ENCODE data around the gene OSBPL7. TPM values are rescaled to one million over a fixed set of nuclear protein-coding genes. Genes with fewer than 3 reads are reported as not detected.

Gene OSBPL7
- total and polyA plus RNA-seq, 8 donors, result 7.9 to 330 (median 43.9) TPM

DNA sequence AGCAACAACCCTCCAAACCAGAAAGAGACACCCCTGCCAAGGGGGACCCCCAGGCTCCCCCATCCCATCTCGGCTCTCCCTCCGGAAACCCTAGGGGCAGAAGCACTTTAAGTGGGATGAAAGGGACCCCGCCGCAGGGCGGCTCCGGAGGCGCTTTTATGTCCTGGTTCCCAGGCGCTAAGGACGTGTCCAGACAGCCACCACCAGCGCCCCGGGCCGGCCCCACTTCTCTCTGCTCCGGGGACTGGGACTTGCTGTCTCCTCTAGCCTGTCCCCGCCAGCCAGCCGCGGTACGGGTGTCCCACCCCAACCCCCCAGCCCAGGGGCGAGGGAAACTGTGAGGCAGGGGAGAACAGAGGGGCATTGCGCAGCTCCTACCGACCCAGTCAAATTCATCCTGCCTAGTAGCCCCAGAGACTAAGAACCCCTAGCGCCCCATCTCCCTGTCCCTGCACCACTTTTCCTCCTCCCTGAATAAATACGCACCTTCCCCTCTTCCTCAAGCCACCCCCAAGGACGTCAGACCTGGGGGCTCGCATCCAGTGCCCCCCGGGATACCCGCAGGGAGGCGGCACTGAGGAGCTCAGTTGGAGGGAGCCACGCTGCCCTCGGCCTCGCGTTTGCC, 25.2 kb upstream of the OSBPL7 start:
- Histone ChIP-seq H3K9me3 (no peaks in the 10 kb centered on the region), H3K4me3 (no peak overlapping the region), H3K27me3 (peaks cover 16 to 76% (median 69%) of the 10 kb centered on the region in 3 donors), H3K36me3 (no peaks in the 10 kb centered on the region), H3K4me1 (peaks cover 27 to 49% (median 43%) of the 10 kb centered on the region in 4 donors), H3K27ac (no peak overlapping the region)
- DNase-seq, result peak in 1 of 2 donors; percentile 23
- intact Hi-C loops (cut with DNase I; ENCODE audit: low total_unique reads), result loop anchor here (5.0 kb wide), 1 partner anchor 35 kb away; no protein-coding TSS in a partner anchor
- no peak for TF ChIP-seq POLR2AphosphoS5 (IDR thresholded peaks at IDR 0.05)
- no peak for TF ChIP-seq POLR2A (IDR thresholded peaks at IDR 0.05)
- no peak for TF ChIP-seq EP300 (IDR thresholded peaks at IDR 0.05)
- TF ChIP-seq, protein P1, sequence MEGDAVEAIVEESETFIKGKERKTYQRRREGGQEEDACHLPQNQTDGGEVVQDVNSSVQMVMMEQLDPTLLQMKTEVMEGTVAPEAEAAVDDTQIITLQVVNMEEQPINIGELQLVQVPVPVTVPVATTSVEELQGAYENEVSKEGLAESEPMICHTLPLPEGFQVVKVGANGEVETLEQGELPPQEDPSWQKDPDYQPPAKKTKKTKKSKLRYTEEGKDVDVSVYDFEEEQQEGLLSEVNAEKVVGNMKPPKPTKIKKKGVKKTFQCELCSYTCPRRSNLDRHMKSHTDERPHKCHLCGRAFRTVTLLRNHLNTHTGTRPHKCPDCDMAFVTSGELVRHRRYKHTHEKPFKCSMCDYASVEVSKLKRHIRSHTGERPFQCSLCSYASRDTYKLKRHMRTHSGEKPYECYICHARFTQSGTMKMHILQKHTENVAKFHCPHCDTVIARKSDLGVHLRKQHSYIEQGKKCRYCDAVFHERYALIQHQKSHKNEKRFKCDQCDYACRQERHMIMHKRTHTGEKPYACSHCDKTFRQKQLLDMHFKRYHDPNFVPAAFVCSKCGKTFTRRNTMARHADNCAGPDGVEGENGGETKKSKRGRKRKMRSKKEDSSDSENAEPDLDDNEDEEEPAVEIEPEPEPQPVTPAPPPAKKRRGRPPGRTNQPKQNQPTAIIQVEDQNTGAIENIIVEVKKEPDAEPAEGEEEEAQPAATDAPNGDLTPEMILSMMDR (IDR thresholded peaks at IDR 0.05), result no peak
- 12 to 24% (median 23%) methylated on average over 28 to 31 of the region's 31 CpGs for WGBS, 5 donors

DNA sequence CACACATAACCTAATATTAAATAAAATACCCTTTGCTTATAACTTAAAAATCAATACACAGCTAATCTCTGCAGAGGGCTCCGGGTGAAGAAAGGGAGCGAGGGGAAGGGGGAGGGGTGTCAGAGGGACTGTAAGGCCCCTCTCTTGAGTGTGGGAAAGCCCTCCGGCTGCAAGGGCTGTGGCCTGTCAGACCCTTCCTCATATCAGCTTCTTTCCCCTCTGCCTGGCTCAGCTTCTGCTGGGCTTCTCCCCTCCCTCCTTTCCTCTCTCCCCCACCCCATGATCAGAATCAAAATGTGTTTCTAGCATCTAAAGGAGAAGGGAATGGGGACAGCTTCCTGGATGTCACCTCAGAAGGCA, 24.1 kb upstream of the OSBPL7 start:
- no peak for DNase-seq
- intact Hi-C loops (cut with DNase I; ENCODE audit: low total_unique reads), result loop anchor here (5.0 kb wide), 1 partner anchor 37 kb away; no protein-coding TSS in a partner anchor
- Histone ChIP-seq H3K9me3 (no peaks in the 10 kb centered on the region), H3K36me3 (no peaks in the 10 kb centered on the region), H3K27me3 (peaks cover 16 to 65% (median 57%) of the 10 kb centered on the region in 3 donors), H3K4me3 (no peak overlapping the region), H3K27ac (no peak overlapping the region), H3K4me1 (peaks cover 23 to 47% (median 41%) of the 10 kb centered on the region in 4 donors)
- TF ChIP-seq POLR2AphosphoS5 (IDR thresholded peaks at IDR 0.05), result no peak
- TF ChIP-seq, protein P1 (IDR thresholded peaks at IDR 0.05), result no peak
- TF ChIP-seq POLR2A (IDR thresholded peaks at IDR 0.05), result no peak
- TF ChIP-seq EP300 (IDR thresholded peaks at IDR 0.05), result no peak
- 73 to 79% (median 78%) methylated on average over 3 of the region's 3 CpGs for WGBS, 5 donors

DNA sequence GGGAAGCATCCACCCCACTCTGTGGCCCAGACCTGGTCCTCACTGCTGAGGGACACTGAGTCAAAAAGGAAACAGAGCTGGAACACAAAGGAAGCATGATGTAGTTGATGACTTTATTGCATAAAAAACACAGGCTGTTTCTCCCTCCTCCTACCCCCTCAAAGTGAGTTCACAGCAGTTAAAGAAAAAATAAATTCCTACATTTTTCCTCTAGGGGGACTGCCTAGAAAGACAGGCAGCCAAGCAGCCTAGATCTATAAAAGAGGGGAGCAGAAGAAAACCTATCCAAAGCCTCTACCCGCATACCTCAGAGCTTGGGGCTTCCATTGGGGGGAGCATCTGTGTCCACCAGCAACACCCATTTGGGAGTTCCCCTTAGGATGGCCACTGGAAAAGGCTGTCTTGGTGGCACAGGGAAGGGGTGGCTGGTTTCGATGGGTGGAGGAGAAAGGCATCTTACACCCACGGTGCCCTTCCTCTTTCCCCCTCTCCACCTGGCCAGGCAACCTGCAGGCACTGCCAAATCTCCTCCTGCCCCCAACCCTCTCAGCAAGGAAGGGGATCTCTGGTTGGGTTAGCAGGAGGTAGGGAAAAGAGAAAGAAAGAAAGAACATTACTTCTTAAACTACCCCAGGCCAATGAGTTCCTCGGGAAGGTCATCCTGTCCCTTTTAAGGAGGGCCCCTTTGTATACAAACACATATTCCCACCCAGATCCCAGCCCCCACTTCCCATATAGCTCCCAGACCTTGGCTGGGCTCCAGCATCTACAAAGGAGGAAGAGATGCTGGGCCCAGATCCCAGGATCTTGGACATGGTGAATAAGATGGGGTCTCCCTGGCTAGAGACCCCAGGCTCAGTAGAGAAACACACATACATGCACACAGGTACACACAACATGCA, 23.5 kb upstream of the OSBPL7 start:
- Histone ChIP-seq H3K27ac (no peak overlapping the region), H3K36me3 (no peaks in the 10 kb centered on the region), H3K4me3 (no peak overlapping the region), H3K27me3 (peaks cover 16 to 58% (median 51%) of the 10 kb centered on the region in 3 donors), H3K9me3 (no peaks in the 10 kb centered on the region), H3K4me1 (peaks cover 24 to 47% (median 42%) of the 10 kb centered on the region in 4 donors)
- intact Hi-C loops (cut with DNase I; ENCODE audit: low total_unique reads), result loop anchor here (5.0 kb wide), 1 partner anchor 37 kb away; no protein-coding TSS in a partner anchor
- TF ChIP-seq, protein P1 (IDR thresholded peaks at IDR 0.05), result no peak
- TF ChIP-seq POLR2AphosphoS5 (IDR thresholded peaks at IDR 0.05), result no peak
- TF ChIP-seq POLR2A (IDR thresholded peaks at IDR 0.05), result no peak
- no peak for TF ChIP-seq EP300 (IDR thresholded peaks at IDR 0.05)
- peak in 1 of 2 donors; percentile 35 for DNase-seq
- 55 to 72% (median 67%) methylated on average over 4 of the region's 4 CpGs for WGBS, 5 donors

DNA sequence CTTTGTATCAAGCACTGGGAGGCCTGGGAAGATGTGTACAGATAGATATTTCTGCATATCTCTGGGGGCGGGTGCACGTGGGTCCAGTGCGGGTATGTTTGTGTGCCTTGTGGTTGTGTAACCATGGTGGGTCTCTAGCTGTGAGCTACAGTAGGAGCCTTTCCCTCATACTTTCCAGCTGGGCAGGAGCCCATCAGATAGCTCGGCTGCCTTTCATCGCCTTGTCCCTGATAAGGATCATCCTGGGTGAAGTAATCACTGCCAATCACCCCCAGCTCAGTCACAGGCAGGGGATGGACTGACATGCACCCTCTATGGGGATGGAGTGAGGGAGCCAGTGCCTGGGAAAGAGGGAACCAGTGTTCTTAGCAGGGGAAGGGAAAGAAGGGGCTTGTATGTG, 22.6 kb upstream of the OSBPL7 start:
- no peak for DNase-seq
- intact Hi-C loops (cut with DNase I; ENCODE audit: low total_unique reads), result no loop called here
- H3K27me3 ChIP-seq, result peaks cover 16 to 50% (median 44%) of the 10 kb centered on the region in 3 donors
- H3K36me3 ChIP-seq, result peaks cover 0 to 1% (median 0%) of the 10 kb centered on the region in 4 donors
- H3K4me1 ChIP-seq, result peaks cover 32 to 54% (median 48%) of the 10 kb centered on the region in 4 donors
- WGBS, 5 donors, result 31 to 62% (median 37%) methylated on average over 5 of the region's 5 CpGs
- TF ChIP-seq, protein P1 (IDR thresholded peaks at IDR 0.05), result no peak
- TF ChIP-seq EP300 (IDR thresholded peaks at IDR 0.05), result no peak
- no peak for TF ChIP-seq POLR2AphosphoS5 (IDR thresholded peaks at IDR 0.05)
- no peak for TF ChIP-seq POLR2A (IDR thresholded peaks at IDR 0.05)
- no peak overlapping the region for H3K27ac ChIP-seq
- H3K4me3 ChIP-seq, result no peak overlapping the region
- no peaks in the 10 kb centered on the region for H3K9me3 ChIP-seq
